ENCODE measurements around the gene CAMKMT. TPM values are rescaled to one million over a fixed set of nuclear protein-coding genes. Genes with fewer than 3 reads are reported as not detected.

Gene CAMKMT
- total and polyA plus RNA-seq, 9 of the 15 experiments (the other 6 are each of a cell fraction or from before 2014, with no cell fraction given) = 1.6 to 15.3 (median 7.4) TPM

GRCh38 chr2:44751754-44752479 is 390.2 kb downstream of the CAMKMT start (continued):
- no peak for TF ChIP-seq PYGO2 (tag; IDR thresholded peaks at IDR 0.05)
- no peak for TF ChIP-seq HMGN3 (IDR thresholded peaks at IDR 0.05; ENCODE audit: borderline replicate concordance, extremely low read depth, insufficient read length, low read depth, low read length)
- no peak for TF ChIP-seq RFX7 (CRISPR knock-in tag; IDR thresholded peaks at IDR 0.05)
- no peak for TF ChIP-seq HNRNPK (IDR thresholded peaks at IDR 0.05; ENCODE audit: low read depth, low read length, poor library complexity, severe bottlenecking)
- no peak for TF ChIP-seq NFRKB (IDR thresholded peaks at IDR 0.05; ENCODE audit: low read depth)
- no peak for TF ChIP-seq GMEB1 (CRISPR knock-in tag; IDR thresholded peaks at IDR 0.05)
- peak; percentile 70 for TF ChIP-seq BHLHE40 (IDR thresholded peaks at IDR 0.05; ENCODE audit: low read length)
- TF ChIP-seq FOXJ2 (tag; IDR thresholded peaks at IDR 0.05) = no peak
- no peak for TF ChIP-seq ZKSCAN8 (CRISPR knock-in tag; IDR thresholded peaks at IDR 0.05)
- TF ChIP-seq TCF7L2 (IDR thresholded peaks at IDR 0.05; ENCODE audit: low read depth, low read length) = no peak
- TF ChIP-seq MTA2 (IDR thresholded peaks at IDR 0.05; ENCODE audit: low read depth) = no peak
- TF ChIP-seq ATF7 (IDR thresholded peaks at IDR 0.05) = peak; percentile 29; the same call in 1 of the 2 replicates
- TF ChIP-seq ZC3H11A (IDR thresholded peaks at IDR 0.05; ENCODE audit: low read depth, low read length) = no peak
- TF ChIP-seq ZNF436 (CRISPR knock-in tag; IDR thresholded peaks at IDR 0.05) = no peak
- no peak for TF ChIP-seq ZZZ3 (IDR thresholded peaks at IDR 0.05)
- TF ChIP-seq BCOR (IDR thresholded peaks at IDR 0.05) = no peak
- TF ChIP-seq RBFOX2 (IDR thresholded peaks at IDR 0.05; ENCODE audit: low read depth, low read length) = no peak
- TF ChIP-seq, protein P1, sequence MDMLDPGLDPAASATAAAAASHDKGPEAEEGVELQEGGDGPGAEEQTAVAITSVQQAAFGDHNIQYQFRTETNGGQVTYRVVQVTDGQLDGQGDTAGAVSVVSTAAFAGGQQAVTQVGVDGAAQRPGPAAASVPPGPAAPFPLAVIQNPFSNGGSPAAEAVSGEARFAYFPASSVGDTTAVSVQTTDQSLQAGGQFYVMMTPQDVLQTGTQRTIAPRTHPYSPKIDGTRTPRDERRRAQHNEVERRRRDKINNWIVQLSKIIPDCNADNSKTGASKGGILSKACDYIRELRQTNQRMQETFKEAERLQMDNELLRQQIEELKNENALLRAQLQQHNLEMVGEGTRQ (CRISPR knock-in tag; IDR thresholded peaks at IDR 0.05) = 0 out of 2 replicates have a peak, but pooled peaks have one; percentile 26
- no peak for TF ChIP-seq SIN3A (IDR thresholded peaks at IDR 0.05; ENCODE audit: borderline replicate concordance in 2 of 2, control insufficient read depth in 1 of 2, low read depth in 2 of 2, low read length in 2 of 2)
- TF ChIP-seq, protein P2, sequence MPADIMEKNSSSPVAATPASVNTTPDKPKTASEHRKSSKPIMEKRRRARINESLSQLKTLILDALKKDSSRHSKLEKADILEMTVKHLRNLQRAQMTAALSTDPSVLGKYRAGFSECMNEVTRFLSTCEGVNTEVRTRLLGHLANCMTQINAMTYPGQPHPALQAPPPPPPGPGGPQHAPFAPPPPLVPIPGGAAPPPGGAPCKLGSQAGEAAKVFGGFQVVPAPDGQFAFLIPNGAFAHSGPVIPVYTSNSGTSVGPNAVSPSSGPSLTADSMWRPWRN (IDR thresholded peaks at IDR 0.05; ENCODE audit: low read depth) = no peak
- TF ChIP-seq MLLT1 (IDR thresholded peaks at IDR 0.05) = no peak
- TF ChIP-seq CEBPB (tag; IDR thresholded peaks at IDR 0.05) = peak; percentile 46
